Neuronal stem cell (in vitro differentiated cells): ENCODE data around the gene PRIMA1.

Experiments used
- DNase-seq: peaks from one replicate; pipeline ENCODE4 v3.0.0-alpha.2; 2013; ENCODE audit warnings: low spot score
- H2AFZ ChIP-seq: one replicate; pipeline ENCODE4 v1.6.1; 2013; ENCODE audit warnings: mild to moderate bottlenecking, low read length, inconsistent platforms
- H2AK5ac ChIP-seq: 2 replicates; pipeline ENCODE4 v1.6.1; 2013; ENCODE audit warnings: low read depth, mild to moderate bottlenecking, inconsistent platforms, low read length, moderate library complexity, mixed read lengths
- H2BK120ac ChIP-seq: 2 replicates; pipeline ENCODE4 v1.6.1; 2013; ENCODE audit warnings: low read depth, mild to moderate bottlenecking, inconsistent platforms, low read length, moderate library complexity, mixed read lengths
- H2BK12ac ChIP-seq: one replicate; pipeline ENCODE4 v1.6.1; 2013; ENCODE audit warnings: low read length, inconsistent platforms
- H2BK15ac ChIP-seq: 2 replicates; pipeline ENCODE4 v1.6.1; 2013; ENCODE audit warnings: mild to moderate bottlenecking, low read length, inconsistent platforms, mixed read lengths
- H2BK5ac ChIP-seq: one replicate; pipeline ENCODE4 v1.6.1; 2013; ENCODE audit warnings: inconsistent platforms, mild to moderate bottlenecking, low read length, moderate library complexity
- H3K14ac ChIP-seq: one replicate; pipeline ENCODE4 v1.6.1; 2013; ENCODE audit warnings: low read length, inconsistent platforms
- H3K18ac ChIP-seq: 2 replicates; pipeline ENCODE4 v1.6.1; 2013; ENCODE audit warnings: low read length, inconsistent platforms
- H3K23ac ChIP-seq: 2 replicates; pipeline ENCODE4 v1.6.1; 2013; ENCODE audit warnings: low read depth, mild to moderate bottlenecking, mixed read lengths, low read length, inconsistent platforms; ENCODE audit not compliant: poor library complexity
- H3K27ac ChIP-seq: replicated peaks from 3 replicates; pipeline ENCODE4 v1.5.1; 2013; ENCODE audit warnings: low read length, inconsistent platforms
- H3K27me3 ChIP-seq, 3 experiments: 2 replicates each; pipeline ENCODE4 v1.6.1; 2013; ENCODE audit warnings: low read length in 3 of 3, mild to moderate bottlenecking in 2 of 3, inconsistent platforms in 1 of 3, low read depth in 1 of 3, mixed read lengths in 1 of 3, moderate library complexity in 1 of 3; ENCODE audit not compliant: control insufficient read depth in 3 of 3, insufficient read depth in 3 of 3
- H3K36me3 ChIP-seq, 2 donors: replicated peaks in 1 of 2; 2 replicates each; pipeline ENCODE4 v1.6.1; 2013; ENCODE audit warnings: low read length in 2 of 2; ENCODE audit not compliant: control insufficient read depth in 2 of 2, insufficient read depth in 2 of 2
- H3K4ac ChIP-seq: 2 replicates; pipeline ENCODE4 v1.6.1; 2013; ENCODE audit warnings: inconsistent platforms, mild to moderate bottlenecking, low read length, moderate library complexity
- H3K4me1 ChIP-seq, 2 donors: 1 replicate in 1 of 2; 2 replicates in 1 of 2; pipeline ENCODE4 v1.6.1; 2013; ENCODE audit warnings: low read length in 2 of 2, low read depth in 1 of 2; ENCODE audit not compliant: control insufficient read depth in 2 of 2, insufficient read depth in 1 of 2
- H3K4me2 ChIP-seq: one replicate; pipeline ENCODE4 v1.6.1; 2013; ENCODE audit warnings: mild to moderate bottlenecking, low read length, inconsistent platforms; ENCODE audit not compliant: insufficient read depth, poor library complexity, severe bottlenecking
- H3K4me3 ChIP-seq, 2 donors: 2 replicates each; pipeline ENCODE4 v1.5.1; 2013; ENCODE audit warnings: low read length in 2 of 2, mild to moderate bottlenecking in 2 of 2, inconsistent platforms in 1 of 2, moderate library complexity in 1 of 2
- H3K79me1 ChIP-seq: one replicate; pipeline ENCODE4 v1.6.1; 2013; ENCODE audit warnings: low read depth, mild to moderate bottlenecking, inconsistent platforms, low read length, moderate library complexity
- H3K9ac ChIP-seq: one replicate; pipeline ENCODE4 v1.6.1; 2013; ENCODE audit warnings: mild to moderate bottlenecking, low read depth, low read length, inconsistent platforms; ENCODE audit not compliant: poor library complexity
- H3K9me3 ChIP-seq, 2 donors: replicated peaks in 1 of 2; 2 replicates each; pipeline versions ENCODE3 to v1.6.1; 2013; ENCODE audit warnings: low read length in 2 of 2, mild to moderate bottlenecking in 2 of 2, inconsistent platforms in 1 of 2, low read depth in 1 of 2, mixed read lengths in 1 of 2, moderate library complexity in 1 of 2; ENCODE audit not compliant: control insufficient read depth in 2 of 2, insufficient read depth in 1 of 2
- H4K8ac ChIP-seq: one replicate; pipeline ENCODE4 v1.6.1; 2013; ENCODE audit warnings: low read depth, mild to moderate bottlenecking, inconsistent platforms, low read length, moderate library complexity
- H4K91ac ChIP-seq: one replicate; pipeline ENCODE4 v1.6.1; 2013; ENCODE audit warnings: low read length, low read depth, mild to moderate bottlenecking, inconsistent platforms; ENCODE audit not compliant: poor library complexity
- WGBS, 2 donors: extraction: QIAGEN DNeasy Blood & Tissue Kit; methylation state at CpG; one replicate each; pipeline ENCODE4 v1.1.7; 2013; ENCODE audit warnings: missing lambda C conversion rate in 2 of 2, mixed read lengths in 1 of 2; ENCODE audit not compliant: insufficient read length in 2 of 2, insufficient replicate concordance in 1 of 2; ENCODE audit errors: extremely low coverage in 2 of 2; 5-methylcytosine and 5-hydroxymethylcytosine counted together

The PRIMA1 gene

GRCh38 chr14:93727917-93728650 lies 60.2 kb downstream of the PRIMA1 start:
- Histone ChIP-seq H3K23ac (no peak overlapping the region), H3K9me3 (no peaks in the 10 kb centered on the region), H2BK12ac (no peak overlapping the region), H3K27ac (no peak overlapping the region), H3K27me3 (no peaks in the 10 kb centered on the region), H2BK15ac (no peak overlapping the region), H4K8ac (no peak overlapping the region), H2AFZ (no peak overlapping the region), H3K4ac (no peak overlapping the region), H2AK5ac (no peak overlapping the region), H2BK5ac (no peak overlapping the region), H3K36me3 (no peaks in the 10 kb centered on the region), H3K4me1 (peaks cover 0 to 2% of the 10 kb centered on the region in 2 donors), H2BK120ac (no peak overlapping the region), H4K91ac (no peak overlapping the region), H3K14ac (no peak overlapping the region), H3K79me1 (no peaks in the 10 kb centered on the region), H3K18ac (no peak overlapping the region), H3K4me2 (no peak overlapping the region), H3K9ac (no peak overlapping the region), H3K4me3 (no peak overlapping the region)
- DNase-seq, result no peak
- no CpG with 5 or more reads among the region's 19 CpGs for WGBS, 2 donors

GRCh38 chr14:93727039-93727740 lies 61.1 kb downstream of the PRIMA1 start:
- Histone ChIP-seq H4K91ac (no peak overlapping the region), H2AK5ac (no peak overlapping the region), H3K9ac (peak overlapping the region; percentile 39), H2BK120ac (no peak overlapping the region), H3K4ac (no peak overlapping the region), H2BK12ac (no peak overlapping the region), H3K79me1 (no peaks in the 10 kb centered on the region), H2BK5ac (no peak overlapping the region), H4K8ac (no peak overlapping the region), H3K27me3 (no peaks in the 10 kb centered on the region), H3K9me3 (no peaks in the 10 kb centered on the region), H3K36me3 (peaks cover 0 to 3% of the 10 kb centered on the region in 2 donors), H3K23ac (no peak overlapping the region), H3K4me3 (no peak overlapping the region), H3K18ac (peak overlapping the region; percentile 73), H2BK15ac (peak overlapping the region; percentile 34), H2AFZ (no peak overlapping the region), H3K4me1 (peaks cover 0 to 2% of the 10 kb centered on the region in 2 donors), H3K14ac (no peak overlapping the region), H3K4me2 (no peak overlapping the region), H3K27ac (no peak overlapping the region)
- DNase-seq, result no peak
- WGBS, 2 donors, result no CpG with 5 or more reads among the region's 23 CpGs

GRCh38 chr14:93725993-93726392 lies 62.3 kb downstream of the PRIMA1 start:
- H3K23ac ChIP-seq, result no peak overlapping the region
- WGBS, 2 donors, result no CpG with 5 or more reads among the region's 9 CpGs
- H3K9me3 ChIP-seq, result no peaks in the 10 kb centered on the region
- no peak overlapping the region for H4K91ac ChIP-seq
- no peak overlapping the region for H3K4ac ChIP-seq
- H2BK15ac ChIP-seq, result no peak overlapping the region
- no peaks in the 10 kb centered on the region for H3K79me1 ChIP-seq
- no peak for DNase-seq
- H3K4me1 ChIP-seq, result peaks cover 0 to 2% of the 10 kb centered on the region in 2 donors
- no peak overlapping the region for H2BK12ac ChIP-seq
- no peak overlapping the region for H3K4me2 ChIP-seq
- no peak overlapping the region for H4K8ac ChIP-seq
- no peak overlapping the region for H3K27ac ChIP-seq
- peak overlapping the region; percentile 2 for H2BK5ac ChIP-seq
- peaks cover 0 to 3% of the 10 kb centered on the region in 2 donors for H3K36me3 ChIP-seq
- no peak overlapping the region for H2BK120ac ChIP-seq
- no peak overlapping the region for H3K4me3 ChIP-seq
- H3K18ac ChIP-seq, result no peak overlapping the region
- H2AK5ac ChIP-seq, result peak overlapping the region; percentile 31
- no peak overlapping the region for H3K14ac ChIP-seq
- no peak overlapping the region for H2AFZ ChIP-seq
- no peaks in the 10 kb centered on the region for H3K27me3 ChIP-seq
- H3K9ac ChIP-seq, result no peak overlapping the region

GRCh38 chr14:93725002-93725582 lies 63.2 kb downstream of the PRIMA1 start:
- Histone ChIP-seq H4K8ac (no peak overlapping the region), H2BK12ac (no peak overlapping the region), H3K4ac (no peak overlapping the region), H3K4me2 (no peak overlapping the region), H2AK5ac (no peak overlapping the region), H2BK120ac (no peak overlapping the region), H3K4me1 (peaks cover 0 to 2% of the 10 kb centered on the region in 2 donors), H3K14ac (no peak overlapping the region), H3K27me3 (no peaks in the 10 kb centered on the region), H4K91ac (no peak overlapping the region), H3K9ac (no peak overlapping the region), H3K23ac (no peak overlapping the region), H2BK15ac (peak overlapping the region; percentile 28), H3K27ac (no peak overlapping the region), H3K79me1 (no peaks in the 10 kb centered on the region), H3K36me3 (peaks cover 0 to 3% of the 10 kb centered on the region in 2 donors), H3K9me3 (no peaks in the 10 kb centered on the region), H2AFZ (no peak overlapping the region), H3K18ac (peak overlapping the region; percentile 32), H3K4me3 (no peak overlapping the region), H2BK5ac (no peak overlapping the region)
- WGBS, 2 donors, result no CpG with 5 or more reads among the region's 21 CpGs
- no peak for DNase-seq
